ENCODE data around the gene DPH2. TPM values are rescaled to one million over a fixed set of nuclear protein-coding genes. Genes with fewer than 3 reads are reported as not detected.

Gene DPH2
- polyA plus RNA-seq, 2 of the 4 experiments (the other 2 are of a cell fraction): 38.8 to 41.7 TPM

GRCh38 chr1:43924516-43924915 is 45.3 kb upstream of the DPH2 start:
- Histone ChIP-seq H3K4me1 (peaks cover 22% of the 10 kb centered on the region), H3K4me2 (no peak overlapping the region), H3K27ac (peak overlapping the region in 1 of 2 experiments; percentile 30; a peak in 2 of 6 replicates), H3K4me3 (no peak overlapping the region), H3K9me3 (no peaks in the 10 kb centered on the region)
- 67% methylated on average over 4 of the region's 4 CpGs for WGBS (ENCODE audit: missing lambda C conversion rate)
- FAIRE-seq (no peak), ATAC-seq (no peak), DNase-seq (ENCODE audit: low read depth in 1 of 2, low spot score in 1 of 2) (no peak)
- POLR2A ChIA-PET: no interaction called here
- TF ChIP-seq SREBF2 (IDR thresholded peaks at IDR 0.05) (no peak), CTCF (IDR thresholded peaks at IDR 0.05) (no peak), RCOR1 (IDR thresholded peaks at IDR 0.05; ENCODE audit: low read depth, low read length) (no peak), CBX2 (IDR thresholded peaks at IDR 0.05; ENCODE audit: borderline replicate concordance, low read depth) (no peak), POLR2AphosphoS2 (conservative IDR thresholded peaks at IDR 0.05; ENCODE audit: low read length) (no peak), HEYL (CRISPR knock-in tag; IDR thresholded peaks at IDR 0.05) (no peak), JUN (IDR thresholded peaks at IDR 0.05) (no peak)
- CTCF ChIA-PET: interaction anchor here (1.3 to 3.5 kb wide), 2 partner anchors 10 to 161 kb away, joined by 5 to 24 read pairs; no protein-coding TSS in a partner anchor

GRCh38 chr1:43925846-43926245 is 44.0 kb upstream of the DPH2 start:
- DNase-seq (ENCODE audit: low read depth in 1 of 2, low spot score in 1 of 2) (no peak), ATAC-seq (no peak), FAIRE-seq (no peak)
- peaks cover 35% of the 10 kb centered on the region for H3K4me1 ChIP-seq
- H3K4me3 ChIP-seq: no peak overlapping the region
- CTCF ChIA-PET: interaction anchor here (3.5 to 16.9 kb wide), 2 partner anchors 9 to 161 kb away, joined by 24 to 243 read pairs; no protein-coding TSS in a partner anchor
- no peaks in the 10 kb centered on the region for H3K9me3 ChIP-seq
- TF ChIP-seq CTCF (IDR thresholded peaks at IDR 0.05) (no peak), MAX (IDR thresholded peaks at IDR 0.05) (no peak), MAZ (IDR thresholded peaks at IDR 0.05; ENCODE audit: borderline replicate concordance, low read depth, low read length) (no peak), CHD4 (IDR thresholded peaks at IDR 0.05; ENCODE audit: borderline replicate concordance) (no peak), HOXA7 (CRISPR knock-in tag; IDR thresholded peaks at IDR 0.05) (no peak), BCL3 (IDR thresholded peaks at IDR 0.05) (no peak), JUNB (IDR thresholded peaks at IDR 0.05) (no peak), JUN (IDR thresholded peaks at IDR 0.05) (no peak), CEBPB (IDR thresholded peaks at IDR 0.05) (no peak), NPAS2 (CRISPR knock-in tag; IDR thresholded peaks at IDR 0.05; ENCODE audit: borderline replicate concordance) (no peak), PBX3 (IDR thresholded peaks at IDR 0.05) (no peak), E2F6 (IDR thresholded peaks at IDR 0.05; ENCODE audit: borderline replicate concordance, low read depth) (no peak), HDAC2 (IDR thresholded peaks at IDR 0.05) (no peak), USF2 (IDR thresholded peaks at IDR 0.05) (no peak), TP53 (CRISPR knock-in tag; IDR thresholded peaks at IDR 0.05) (no peak), PHF8 (IDR thresholded peaks at IDR 0.05; ENCODE audit: borderline replicate concordance, low read depth) (no peak)
- WGBS (ENCODE audit: missing lambda C conversion rate): 89% methylated on average over 9 of the region's 9 CpGs
- POLR2A ChIA-PET: no interaction called here
- peak overlapping the region in 1 of 2 experiments; percentile 32; a peak in 1 of 6 replicates for H3K27ac ChIP-seq
- no peak overlapping the region for H3K4me2 ChIP-seq
